SK-N-SH (cell line): ENCODE data around the gene MAST4.

Experiments used
- ELF1 ChIP-seq: IDR thresholded peaks from 2 replicates; pipeline ENCODE4 v1.4.0; 2012
- EP300 ChIP-seq, 2 experiments: IDR thresholded peaks; 2 replicates each; pipeline versions ENCODE4 v1.4.0 to v1.6.1; 2012; ENCODE audit warnings: borderline replicate concordance in 1 of 2, low read depth in 1 of 2, low read length in 1 of 2
- EZH2phosphoT487 ChIP-seq: fragments of 200-600 bp; sonication (generic); IDR thresholded peaks from 2 replicates; pipeline ENCODE4 v1.6.1; 2017; ENCODE audit warnings: low read depth, mixed run types, mild to moderate bottlenecking, antibody characterized with exemption, moderate library complexity, borderline replicate concordance
- GATA2 ChIP-seq: sonication (generic); formaldehyde crosslinking; IDR thresholded peaks from 2 replicates; pipeline ENCODE4 v1.5.0; 2020; ENCODE audit warnings: mild to moderate bottlenecking, missing genetic modification reagents
- MEF2A ChIP-seq: IDR thresholded peaks from 2 replicates; pipeline ENCODE4 v1.4.0; 2012; ENCODE audit warnings: low read depth, borderline replicate concordance
- POLR2AphosphoS5 ChIP-seq: IDR thresholded peaks from 2 replicates; pipeline ENCODE4 v1.6.1; 2012; ENCODE audit warnings: low read depth, low read length
- RCOR1 ChIP-seq: fragments of 150-350 bp; IDR thresholded peaks from 2 replicates; pipeline ENCODE4 v1.6.1; 2017; ENCODE audit warnings: antibody characterized with exemption, low read length
- SMC3 ChIP-seq: IDR thresholded peaks from 2 replicates; pipeline ENCODE4 v1.6.1; 2012; ENCODE audit warnings: low read depth, low read length, improper control_type of control experiment
- TAF1 ChIP-seq: IDR thresholded peaks from 2 replicates; pipeline ENCODE4 v1.6.1; 2012; ENCODE audit warnings: low read depth, mild to moderate bottlenecking, low read length, moderate library complexity, borderline replicate concordance
- TCF12 ChIP-seq: IDR thresholded peaks from 2 replicates; pipeline ENCODE4 v1.4.0; 2012
- TF ChIP-seq, protein P1 (sequence below): fragments of 200-600 bp; sonication (generic); IDR thresholded peaks from 2 replicates; pipeline ENCODE4 v1.6.1; 2017; ENCODE audit warnings: antibody characterized with exemption, mild to moderate bottlenecking, moderate library complexity
- TF ChIP-seq, protein P2 (sequence below): IDR thresholded peaks from 2 replicates; pipeline ENCODE4 v1.4.0; 2012; ENCODE audit warnings: low read depth
- TF ChIP-seq, protein P3 (sequence below): IDR thresholded peaks from 2 replicates; pipeline ENCODE4 v1.6.1; 2012; ENCODE audit warnings: mild to moderate bottlenecking, low read depth, low read length, moderate library complexity
- TF ChIP-seq, protein P4 (sequence below): fragments of 150-350 bp; IDR thresholded peaks from 2 replicates; pipeline ENCODE4 v1.6.1; 2017; ENCODE audit warnings: antibody characterized with exemption, low read length, low read depth, borderline replicate concordance

DNA sequence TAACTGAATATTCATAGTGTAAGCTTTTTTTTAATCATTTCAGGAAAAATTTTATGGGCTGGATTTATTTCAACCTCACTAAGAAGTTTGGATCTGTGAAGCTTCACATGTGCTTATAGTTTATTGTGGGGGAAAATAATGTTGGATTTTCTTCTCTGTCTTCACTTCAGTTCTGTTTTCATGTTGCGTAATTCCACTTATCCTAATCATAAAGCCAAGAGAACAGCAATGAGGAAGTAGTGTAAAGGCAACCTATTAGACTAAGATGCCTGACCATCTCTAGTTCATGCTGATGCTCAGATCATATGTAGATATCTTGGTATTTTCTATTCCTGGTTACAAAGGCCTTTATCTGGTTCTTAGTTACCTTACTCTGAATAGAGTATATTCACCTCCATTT, 550.4 kb downstream of the MAST4 start:
- TF ChIP-seq, protein P1, sequence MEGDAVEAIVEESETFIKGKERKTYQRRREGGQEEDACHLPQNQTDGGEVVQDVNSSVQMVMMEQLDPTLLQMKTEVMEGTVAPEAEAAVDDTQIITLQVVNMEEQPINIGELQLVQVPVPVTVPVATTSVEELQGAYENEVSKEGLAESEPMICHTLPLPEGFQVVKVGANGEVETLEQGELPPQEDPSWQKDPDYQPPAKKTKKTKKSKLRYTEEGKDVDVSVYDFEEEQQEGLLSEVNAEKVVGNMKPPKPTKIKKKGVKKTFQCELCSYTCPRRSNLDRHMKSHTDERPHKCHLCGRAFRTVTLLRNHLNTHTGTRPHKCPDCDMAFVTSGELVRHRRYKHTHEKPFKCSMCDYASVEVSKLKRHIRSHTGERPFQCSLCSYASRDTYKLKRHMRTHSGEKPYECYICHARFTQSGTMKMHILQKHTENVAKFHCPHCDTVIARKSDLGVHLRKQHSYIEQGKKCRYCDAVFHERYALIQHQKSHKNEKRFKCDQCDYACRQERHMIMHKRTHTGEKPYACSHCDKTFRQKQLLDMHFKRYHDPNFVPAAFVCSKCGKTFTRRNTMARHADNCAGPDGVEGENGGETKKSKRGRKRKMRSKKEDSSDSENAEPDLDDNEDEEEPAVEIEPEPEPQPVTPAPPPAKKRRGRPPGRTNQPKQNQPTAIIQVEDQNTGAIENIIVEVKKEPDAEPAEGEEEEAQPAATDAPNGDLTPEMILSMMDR, result no peak
- TF ChIP-seq EZH2phosphoT487 (no peak), ELF1 (no peak), POLR2AphosphoS5 (no peak), MEF2A (no peak), EP300 (IDR thresholded peaks at IDR 0.05; ENCODE audit: borderline replicate concordance in 1 of 2, low read depth in 1 of 2, low read length in 1 of 2) (no peak), SMC3 (no peak), TAF1 (no peak), GATA2 (CRISPR knock-in tag) (no peak), TCF12 (no peak), RCOR1 (no peak)
- TF ChIP-seq, protein P2, sequence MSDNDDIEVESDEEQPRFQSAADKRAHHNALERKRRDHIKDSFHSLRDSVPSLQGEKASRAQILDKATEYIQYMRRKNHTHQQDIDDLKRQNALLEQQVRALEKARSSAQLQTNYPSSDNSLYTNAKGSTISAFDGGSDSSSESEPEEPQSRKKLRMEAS, result no peak
- TF ChIP-seq, protein P3, sequence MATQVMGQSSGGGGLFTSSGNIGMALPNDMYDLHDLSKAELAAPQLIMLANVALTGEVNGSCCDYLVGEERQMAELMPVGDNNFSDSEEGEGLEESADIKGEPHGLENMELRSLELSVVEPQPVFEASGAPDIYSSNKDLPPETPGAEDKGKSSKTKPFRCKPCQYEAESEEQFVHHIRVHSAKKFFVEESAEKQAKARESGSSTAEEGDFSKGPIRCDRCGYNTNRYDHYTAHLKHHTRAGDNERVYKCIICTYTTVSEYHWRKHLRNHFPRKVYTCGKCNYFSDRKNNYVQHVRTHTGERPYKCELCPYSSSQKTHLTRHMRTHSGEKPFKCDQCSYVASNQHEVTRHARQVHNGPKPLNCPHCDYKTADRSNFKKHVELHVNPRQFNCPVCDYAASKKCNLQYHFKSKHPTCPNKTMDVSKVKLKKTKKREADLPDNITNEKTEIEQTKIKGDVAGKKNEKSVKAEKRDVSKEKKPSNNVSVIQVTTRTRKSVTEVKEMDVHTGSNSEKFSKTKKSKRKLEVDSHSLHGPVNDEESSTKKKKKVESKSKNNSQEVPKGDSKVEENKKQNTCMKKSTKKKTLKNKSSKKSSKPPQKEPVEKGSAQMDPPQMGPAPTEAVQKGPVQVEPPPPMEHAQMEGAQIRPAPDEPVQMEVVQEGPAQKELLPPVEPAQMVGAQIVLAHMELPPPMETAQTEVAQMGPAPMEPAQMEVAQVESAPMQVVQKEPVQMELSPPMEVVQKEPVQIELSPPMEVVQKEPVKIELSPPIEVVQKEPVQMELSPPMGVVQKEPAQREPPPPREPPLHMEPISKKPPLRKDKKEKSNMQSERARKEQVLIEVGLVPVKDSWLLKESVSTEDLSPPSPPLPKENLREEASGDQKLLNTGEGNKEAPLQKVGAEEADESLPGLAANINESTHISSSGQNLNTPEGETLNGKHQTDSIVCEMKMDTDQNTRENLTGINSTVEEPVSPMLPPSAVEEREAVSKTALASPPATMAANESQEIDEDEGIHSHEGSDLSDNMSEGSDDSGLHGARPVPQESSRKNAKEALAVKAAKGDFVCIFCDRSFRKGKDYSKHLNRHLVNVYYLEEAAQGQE, result no peak
- TF ChIP-seq, protein P4, sequence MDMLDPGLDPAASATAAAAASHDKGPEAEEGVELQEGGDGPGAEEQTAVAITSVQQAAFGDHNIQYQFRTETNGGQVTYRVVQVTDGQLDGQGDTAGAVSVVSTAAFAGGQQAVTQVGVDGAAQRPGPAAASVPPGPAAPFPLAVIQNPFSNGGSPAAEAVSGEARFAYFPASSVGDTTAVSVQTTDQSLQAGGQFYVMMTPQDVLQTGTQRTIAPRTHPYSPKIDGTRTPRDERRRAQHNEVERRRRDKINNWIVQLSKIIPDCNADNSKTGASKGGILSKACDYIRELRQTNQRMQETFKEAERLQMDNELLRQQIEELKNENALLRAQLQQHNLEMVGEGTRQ, result no peak
